Endodermal cell (in vitro differentiated cells): ENCODE results near the gene C13orf46. TPM values are rescaled to one million over a fixed set of nuclear protein-coding genes. Genes with fewer than 3 reads are reported as not detected.
"Not testable (repeated sequence)": the region's sequence is repeated elsewhere in the genome, so short reads cannot be mapped to it uniquely, and the experiment has no call there.

ENCODE experiments used
- DNase-seq: peaks from one replicate; pipeline ENCODE4 v3.0.0-alpha.2; 2017
- H3K27ac ChIP-seq: 2 replicates; pipeline ENCODE4 v1.5.1; 2013; ENCODE audit warnings: mild to moderate bottlenecking, low read depth, low read length, moderate library complexity
- H3K27me3 ChIP-seq: 2 replicates; pipeline ENCODE4 v1.6.1; 2013; ENCODE audit warnings: mild to moderate bottlenecking, low read length, moderate library complexity; ENCODE audit not compliant: insufficient read depth, control insufficient read depth, poor library complexity, severe bottlenecking
- H3K36me3 ChIP-seq: 2 replicates; pipeline ENCODE4 v1.7.0; 2013; ENCODE audit warnings: mild to moderate bottlenecking, low read length, moderate library complexity; ENCODE audit not compliant: control insufficient read depth, insufficient read depth
- H3K4me1 ChIP-seq: one replicate; pipeline ENCODE4 v1.7.0; 2013; ENCODE audit warnings: low read length; ENCODE audit not compliant: control insufficient read depth, insufficient read depth
- H3K4me3 ChIP-seq: 2 replicates; pipeline ENCODE4 v1.5.1; 2013; ENCODE audit warnings: mild to moderate bottlenecking, low read length, moderate library complexity
- H3K9ac ChIP-seq: 2 replicates; pipeline ENCODE4 v1.6.1; 2013; ENCODE audit warnings: mild to moderate bottlenecking, low read length, moderate library complexity; ENCODE audit not compliant: poor library complexity, severe bottlenecking; ENCODE audit errors: extremely low read depth
- H3K9me3 ChIP-seq: 2 replicates; pipeline ENCODE4 v1.6.1; 2013; ENCODE audit warnings: mild to moderate bottlenecking, low read length, moderate library complexity; ENCODE audit not compliant: control insufficient read depth
- H3K27ac Mint-ChIP-seq: 2 replicates; pipeline ENCODE4 v1.8.0; 2020; ENCODE audit warnings: mixed read lengths
- H3K27me3 Mint-ChIP-seq: 2 replicates; pipeline ENCODE4 v1.8.0; 2021; ENCODE audit warnings: mild to moderate bottlenecking, mixed read lengths; ENCODE audit not compliant: insufficient read depth
- H3K36me3 Mint-ChIP-seq: 2 replicates; pipeline ENCODE4 v1.8.0; 2020; ENCODE audit warnings: low read depth, mixed read lengths
- H3K4me1 Mint-ChIP-seq: 2 replicates; pipeline ENCODE4 v1.8.0; 2020; ENCODE audit warnings: mixed read lengths
- H3K4me3 Mint-ChIP-seq: 2 replicates; pipeline ENCODE4 v1.8.0; 2020; ENCODE audit warnings: mild to moderate bottlenecking, moderate library complexity, mixed read lengths
- H3K9me3 Mint-ChIP-seq: 2 replicates; pipeline ENCODE4 v1.8.0; 2020; ENCODE audit warnings: mild to moderate bottlenecking, mixed read lengths
- CTCF ChIP-seq: fragments of 200-600 bp; sonication (generic); conservative IDR thresholded peaks from 2 replicates; pipeline ENCODE4 v1.5.0; 2021; ENCODE audit warnings: antibody characterized with exemption, mild to moderate bottlenecking
- WGBS, 2 experiments: methylation state at CpG; one replicate each; pipeline versions ENCODE4 v1.1.5 to v1.1.7; 2013; ENCODE audit warnings: missing lambda C conversion rate in 2 of 2, mixed read lengths in 1 of 2; ENCODE audit not compliant: insufficient coverage in 1 of 2, insufficient read length in 1 of 2; 5-methylcytosine and 5-hydroxymethylcytosine counted together
- total RNA-seq, 2 donors: library from RNA; stranded (reverse); fragmentation: NEBNext Ultra II Directional in 1 of 2; extraction: Animal tissue kit (Norgen Biotek cat#: 25700) in 1 of 2; gene quantifications; 2 replicates in 1 of 2; 3 replicates in 1 of 2; pipeline ENCODE4 v1.2.1, GENCODE V29; 2021

Gene C13orf46
- total RNA-seq, 2 donors from 2014 or later = 0.20 to 0.27 TPM

DNA sequence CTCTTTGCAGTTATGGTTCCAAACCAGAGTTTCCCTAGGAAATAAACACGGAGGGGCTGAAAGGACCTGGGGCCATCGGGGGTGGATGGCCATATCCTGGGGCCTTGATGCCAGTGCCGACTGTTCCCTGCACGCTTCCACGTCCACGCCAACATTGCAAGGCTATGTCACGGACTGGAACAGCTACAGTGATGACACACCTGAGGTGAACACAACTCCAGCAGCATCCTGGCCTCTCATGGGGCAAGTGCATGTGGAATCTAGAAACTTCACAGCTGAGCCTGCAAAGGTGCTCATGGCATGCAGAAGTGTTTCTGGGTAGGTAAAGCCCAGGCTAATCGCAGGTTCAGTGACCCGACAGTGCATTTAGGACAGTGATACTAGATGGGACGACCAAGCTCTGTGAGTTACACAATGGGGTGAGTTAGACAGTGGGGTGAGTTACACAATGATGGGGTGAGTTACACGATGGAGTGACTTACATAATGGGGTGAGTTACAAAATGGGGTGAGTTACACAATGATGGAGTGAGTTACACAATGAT lies 58.0 kb downstream of the C13orf46 start:
- Histone ChIP-seq H3K36me3 (no peaks in the 10 kb centered on the region), H3K4me1 (no peaks in the 10 kb centered on the region), H3K27me3 (no peaks in the 10 kb centered on the region), H3K9ac (no peak overlapping the region), H3K9me3 (no peaks in the 10 kb centered on the region), H3K4me3 (no peak overlapping the region), H3K27ac (no peak overlapping the region)
- 93 to 95% methylated on average over 11 of the region's 11 CpGs for WGBS, 2 experiments
- H3K27ac Mint-ChIP-seq = no peak overlapping the region
- no peak for TF ChIP-seq CTCF
- H3K27me3 Mint-ChIP-seq = peaks cover 12% of the 10 kb centered on the region
- DNase-seq = no peak
- no peaks in the 10 kb centered on the region for H3K9me3 Mint-ChIP-seq
- no peaks in the 10 kb centered on the region for H3K4me1 Mint-ChIP-seq
- no peak overlapping the region for H3K4me3 Mint-ChIP-seq
- H3K36me3 Mint-ChIP-seq = no peaks in the 10 kb centered on the region

- H3K27ac Mint-ChIP-seq = no peak overlapping the region
- H3K27ac ChIP-seq = no peak overlapping the region
- H3K36me3 Mint-ChIP-seq = no peaks in the 10 kb centered on the region
- no peaks in the 10 kb centered on the region for H3K36me3 ChIP-seq
- no peaks in the 10 kb centered on the region for H3K9me3 Mint-ChIP-seq
- no peaks in the 10 kb centered on the region for H3K9me3 ChIP-seq
- H3K27me3 ChIP-seq = no peaks in the 10 kb centered on the region
- DNase-seq = peak; percentile 34
- H3K4me1 ChIP-seq = no peaks in the 10 kb centered on the region
- no peak overlapping the region for H3K4me3 Mint-ChIP-seq
- 84 to 91% methylated on average over 17 to 21 of the region's 21 CpGs for WGBS, 2 experiments
- TF ChIP-seq CTCF = no peak
- no peak overlapping the region for H3K4me3 ChIP-seq
- H3K4me1 Mint-ChIP-seq = no peaks in the 10 kb centered on the region
- H3K9ac ChIP-seq = no peak overlapping the region
- H3K27me3 Mint-ChIP-seq = peaks cover 12% of the 10 kb centered on the region
Observed at GRCh38 chr13:113915012-113915763, 58.7 kb downstream of the C13orf46 start.

DNA sequence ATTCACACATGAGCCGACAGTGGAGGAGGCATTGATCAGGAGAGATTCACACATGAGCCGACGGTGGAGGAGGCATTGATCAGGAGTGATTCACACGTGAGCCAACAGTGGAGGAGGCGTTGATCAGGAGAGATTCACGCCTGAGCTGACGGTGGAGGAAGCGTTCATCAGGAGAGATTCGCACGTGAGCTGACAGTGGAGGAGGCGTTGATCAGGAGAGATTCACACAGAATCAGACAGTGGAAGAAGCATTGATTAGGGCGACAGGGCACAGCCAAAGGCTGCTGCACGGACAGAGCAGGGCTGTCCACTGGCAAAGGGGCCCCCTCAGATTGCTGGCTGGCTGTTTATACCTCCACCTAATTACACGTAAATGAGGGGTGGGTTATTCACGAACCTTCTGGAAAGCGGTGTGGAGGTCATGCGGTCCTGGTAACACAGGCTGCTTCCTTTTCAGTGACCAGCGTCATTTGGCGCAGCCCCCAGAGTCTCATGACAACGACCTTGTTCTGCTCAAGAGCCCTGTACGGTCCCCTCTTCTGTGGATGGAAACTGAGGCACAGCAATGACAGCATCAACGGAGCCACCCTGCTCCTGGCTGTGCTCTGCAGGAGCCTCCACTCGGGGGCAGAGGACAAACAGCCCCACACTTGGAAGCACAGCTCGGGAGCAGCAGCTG lies 59.4 kb downstream of the C13orf46 start:
- peak; percentile 36 for DNase-seq
- no peaks in the 10 kb centered on the region for H3K9me3 Mint-ChIP-seq

DNA sequence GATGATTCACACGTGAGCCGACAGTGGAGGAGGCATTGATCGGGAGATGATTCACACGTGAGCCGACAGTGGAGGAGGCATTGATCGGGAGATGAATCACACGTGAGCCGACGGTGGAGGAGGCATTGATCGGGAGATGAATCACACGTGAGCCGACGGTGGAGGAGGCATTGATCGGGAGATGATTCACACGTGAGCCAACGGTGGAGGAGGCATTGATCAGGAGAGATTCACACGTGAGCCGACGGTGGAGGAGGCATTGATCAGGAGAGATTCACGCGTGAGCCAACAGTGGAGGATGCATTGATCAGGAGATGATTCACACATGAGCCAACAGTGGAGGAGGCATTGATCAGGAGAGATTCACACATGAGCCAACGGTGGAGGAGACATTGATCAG lies 60.0 kb downstream of the C13orf46 start:
- H3K4me3 ChIP-seq, H3K36me3 Mint-ChIP-seq, H3K4me1 Mint-ChIP-seq, H3K36me3 ChIP-seq, H3K27me3 ChIP-seq, H3K9ac ChIP-seq, H3K4me1 ChIP-seq, H3K9me3 ChIP-seq, H3K27ac ChIP-seq, H3K27ac Mint-ChIP-seq, DNase-seq, H3K4me3 Mint-ChIP-seq, H3K9me3 Mint-ChIP-seq: not testable (repeated sequence)
- 95 to 96% methylated on average over 20 of the region's 22 CpGs for WGBS, 2 experiments
- H3K27me3 Mint-ChIP-seq = peaks cover 12% of the 10 kb centered on the region

More for the DNA sequence above, 59.4 kb downstream of the C13orf46 start:
- Histone ChIP-seq H3K9me3 (no peaks in the 10 kb centered on the region), H3K4me3 (no peak overlapping the region), H3K4me1 (no peaks in the 10 kb centered on the region), H3K27me3 (no peaks in the 10 kb centered on the region), H3K27ac (no peak overlapping the region), H3K9ac (no peak overlapping the region), H3K36me3 (no peaks in the 10 kb centered on the region)
- Mint-ChIP-seq H3K4me1 (no peaks in the 10 kb centered on the region), H3K36me3 (no peaks in the 10 kb centered on the region), H3K27me3 (peaks cover 12% of the 10 kb centered on the region), H3K27ac (no peak overlapping the region), H3K4me3 (no peak overlapping the region)
- no peak for TF ChIP-seq CTCF
- 92 to 93% methylated on average over 23 to 24 of the region's 24 CpGs for WGBS, 2 experiments

GRCh38 chr13:113913408-113913807 lies 60.5 kb downstream of the C13orf46 start:
- WGBS, 2 experiments = 84 to 91% methylated on average over 4 to 5 of the region's 8 CpGs
- not testable (repeated sequence) for DNase-seq, H3K4me1 Mint-ChIP-seq, H3K9me3 Mint-ChIP-seq, H3K9ac ChIP-seq, H3K27me3 ChIP-seq, H3K9me3 ChIP-seq, H3K27ac Mint-ChIP-seq, H3K36me3 Mint-ChIP-seq, H3K4me1 ChIP-seq, H3K36me3 ChIP-seq, H3K4me3 ChIP-seq, H3K4me3 Mint-ChIP-seq, H3K27ac ChIP-seq
- peaks cover 12% of the 10 kb centered on the region for H3K27me3 Mint-ChIP-seq
